Measurements from ENCODE around the gene C4BPA.

- TF ChIP-seq CTCF (conservative IDR thresholded peaks at IDR 0.05 in 1 of 2, IDR thresholded peaks at IDR 0.05 in 1 of 2; ENCODE audit: extremely low read depth in 1 of 2, insufficient read depth in 1 of 2, low read depth in 1 of 2, low read length in 2 of 2): no peak
- no peak for TF ChIP-seq EZH2 (IDR thresholded peaks at IDR 0.05; ENCODE audit: borderline replicate concordance, low read length)
Observed at GRCh38 chr1:207194197-207194596, 90.2 kb downstream of the C4BPA start.
